Lower leg skin (tissue), 3 donors: Measurements from ENCODE around the gene AFAP1L2.

Experiments used
- POLR2A ChIP-seq, 2 donors: fragments of 450-650 bp; IDR thresholded peaks; one replicate each; pipeline ENCODE4 v1.6.1; 2016 to 2017; ENCODE audit warnings: antibody characterized with exemption in 2 of 2, mild to moderate bottlenecking in 1 of 2, moderate library complexity in 1 of 2
- TF ChIP-seq, protein P1 (sequence below), 3 donors: fragments of 450-650 bp; IDR thresholded peaks; one replicate each; pipeline ENCODE4 v1.5.1; 2016; ENCODE audit warnings: antibody characterized with exemption in 3 of 3, mild to moderate bottlenecking in 3 of 3, moderate library complexity in 2 of 3

DNA sequence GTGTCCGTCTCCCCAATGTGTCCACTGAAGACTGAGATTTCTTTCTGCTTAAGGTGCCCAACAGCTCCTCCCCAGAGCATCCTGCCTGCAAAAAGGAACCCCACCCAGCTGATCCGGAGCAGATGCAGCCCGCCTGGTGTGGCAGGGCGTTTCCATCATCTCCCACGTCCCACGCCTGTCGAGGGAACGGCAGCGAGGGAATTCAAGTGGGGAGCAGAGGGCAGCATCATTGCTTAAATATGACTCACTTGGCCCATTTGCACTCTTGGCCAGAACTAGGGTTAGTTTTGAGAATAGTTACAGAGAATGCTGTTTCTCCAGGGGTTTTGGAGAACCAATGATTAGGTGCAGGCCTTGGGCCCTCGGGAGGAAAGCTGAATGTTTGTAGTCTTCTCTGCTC, 144.5 kb downstream of the AFAP1L2 start:
- TF ChIP-seq, protein P1, sequence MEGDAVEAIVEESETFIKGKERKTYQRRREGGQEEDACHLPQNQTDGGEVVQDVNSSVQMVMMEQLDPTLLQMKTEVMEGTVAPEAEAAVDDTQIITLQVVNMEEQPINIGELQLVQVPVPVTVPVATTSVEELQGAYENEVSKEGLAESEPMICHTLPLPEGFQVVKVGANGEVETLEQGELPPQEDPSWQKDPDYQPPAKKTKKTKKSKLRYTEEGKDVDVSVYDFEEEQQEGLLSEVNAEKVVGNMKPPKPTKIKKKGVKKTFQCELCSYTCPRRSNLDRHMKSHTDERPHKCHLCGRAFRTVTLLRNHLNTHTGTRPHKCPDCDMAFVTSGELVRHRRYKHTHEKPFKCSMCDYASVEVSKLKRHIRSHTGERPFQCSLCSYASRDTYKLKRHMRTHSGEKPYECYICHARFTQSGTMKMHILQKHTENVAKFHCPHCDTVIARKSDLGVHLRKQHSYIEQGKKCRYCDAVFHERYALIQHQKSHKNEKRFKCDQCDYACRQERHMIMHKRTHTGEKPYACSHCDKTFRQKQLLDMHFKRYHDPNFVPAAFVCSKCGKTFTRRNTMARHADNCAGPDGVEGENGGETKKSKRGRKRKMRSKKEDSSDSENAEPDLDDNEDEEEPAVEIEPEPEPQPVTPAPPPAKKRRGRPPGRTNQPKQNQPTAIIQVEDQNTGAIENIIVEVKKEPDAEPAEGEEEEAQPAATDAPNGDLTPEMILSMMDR (IDR thresholded peaks at IDR 0.05): no peak
- TF ChIP-seq POLR2A (IDR thresholded peaks at IDR 0.05): no peak
